Superior temporal gyrus (tissue), 1 donor: ENCODE results near the gene GDE1.

ENCODE experiments used
- DNase-seq: peaks from one replicate; pipeline ENCODE4 v3.0.0-alpha.2; 2016; ENCODE audit errors: extremely low spot score

The GDE1 gene

DNA sequence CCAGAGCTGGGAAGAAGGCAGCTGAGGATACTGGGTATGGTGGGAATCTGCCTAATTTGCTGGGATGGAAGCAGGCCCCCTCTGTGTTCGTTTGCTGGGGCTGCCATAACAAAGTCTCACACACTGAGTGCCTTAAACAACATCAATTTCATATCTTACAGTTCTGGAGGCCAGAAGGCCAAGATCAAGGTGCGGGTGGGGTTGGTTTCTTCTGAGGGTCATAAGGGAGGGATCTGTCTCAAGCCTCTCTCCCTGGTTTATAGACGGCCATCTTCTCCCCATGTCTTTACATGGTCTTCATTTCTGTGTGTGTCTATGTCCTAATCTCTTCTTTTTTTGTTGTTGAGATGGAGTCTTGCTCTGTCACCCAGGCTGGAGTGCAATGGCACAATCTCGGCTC, 35.8 kb downstream of the GDE1 start:
- no peak for DNase-seq

DNA sequence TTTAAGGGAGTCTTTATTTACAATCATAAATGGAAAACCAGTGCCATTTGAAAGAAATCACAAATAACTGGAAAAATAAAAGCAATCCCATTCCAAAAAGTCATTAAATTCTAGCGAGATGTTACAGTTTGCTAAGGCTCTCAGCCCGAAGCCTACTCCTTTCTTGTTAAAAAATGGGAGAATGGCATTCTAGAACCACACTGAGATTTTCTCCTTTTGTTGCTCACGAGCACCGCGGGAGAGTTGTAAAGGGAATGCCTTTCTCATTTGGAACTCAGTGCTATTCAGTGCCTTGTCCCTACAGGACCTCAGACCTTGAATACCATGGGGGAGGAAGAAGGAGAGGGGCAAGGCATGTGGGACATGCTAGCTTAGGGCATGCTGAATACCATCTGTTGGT, 36.3 kb downstream of the GDE1 start:
- DNase-seq, result no peak

DNA sequence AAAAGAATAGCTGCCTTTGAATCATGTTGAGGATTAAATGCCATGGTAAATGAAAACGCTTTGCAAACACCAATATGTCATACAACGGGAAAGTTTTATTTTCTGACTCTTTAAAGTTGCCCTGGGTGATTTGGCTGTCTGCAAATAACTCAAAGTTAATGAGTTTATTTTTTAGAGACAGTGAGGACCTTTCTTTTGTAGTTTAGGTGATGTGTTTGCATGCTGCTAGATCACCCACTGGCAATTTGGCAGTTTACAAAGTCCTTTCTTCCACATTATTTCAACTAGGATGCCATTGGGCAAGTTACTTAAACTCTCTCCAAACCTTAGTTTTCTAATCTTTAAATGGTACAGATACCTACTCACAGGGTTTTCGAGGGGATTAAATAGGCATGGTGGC, 37.8 kb downstream of the GDE1 start:
- no peak for DNase-seq

DNA sequence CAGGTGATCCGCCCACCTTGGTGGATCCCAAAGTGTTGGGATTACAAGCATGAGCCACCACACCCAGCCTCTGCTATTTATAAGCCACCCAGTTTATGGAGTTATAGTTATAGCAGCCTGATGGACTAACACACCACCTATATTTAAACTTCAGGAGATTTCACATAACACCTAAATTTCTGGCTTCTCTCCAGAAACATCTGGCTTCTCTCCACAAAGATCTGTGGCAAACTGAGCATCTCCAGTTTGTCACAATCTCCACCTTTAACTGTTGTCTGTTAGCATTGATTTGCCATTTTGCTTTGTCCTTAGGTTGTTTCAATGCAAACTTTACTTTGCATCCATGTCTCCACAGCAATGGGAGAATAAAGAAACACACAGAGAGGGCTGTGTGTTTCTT, 39.6 kb downstream of the GDE1 start:
- DNase-seq, result no peak

DNA sequence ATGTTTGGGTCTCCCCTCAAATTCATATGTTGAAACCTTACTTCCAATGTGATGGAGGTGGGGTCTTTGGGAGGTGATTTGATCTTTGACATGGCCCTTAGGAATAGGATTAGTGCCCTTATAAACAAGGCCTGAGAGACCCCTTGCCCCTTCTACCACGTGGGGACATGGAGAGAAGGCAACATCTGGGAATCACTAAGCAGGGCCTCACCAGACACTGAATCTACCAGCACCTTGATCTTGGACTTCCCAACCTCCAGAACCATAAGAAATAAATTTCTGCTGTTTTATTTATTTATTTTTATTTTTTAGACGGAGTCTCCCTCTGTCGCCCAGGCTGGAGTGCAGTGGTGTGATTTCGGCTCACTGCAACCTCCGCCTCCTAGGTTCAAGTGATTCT, 40.1 kb downstream of the GDE1 start:
- DNase-seq, result no peak

DNA sequence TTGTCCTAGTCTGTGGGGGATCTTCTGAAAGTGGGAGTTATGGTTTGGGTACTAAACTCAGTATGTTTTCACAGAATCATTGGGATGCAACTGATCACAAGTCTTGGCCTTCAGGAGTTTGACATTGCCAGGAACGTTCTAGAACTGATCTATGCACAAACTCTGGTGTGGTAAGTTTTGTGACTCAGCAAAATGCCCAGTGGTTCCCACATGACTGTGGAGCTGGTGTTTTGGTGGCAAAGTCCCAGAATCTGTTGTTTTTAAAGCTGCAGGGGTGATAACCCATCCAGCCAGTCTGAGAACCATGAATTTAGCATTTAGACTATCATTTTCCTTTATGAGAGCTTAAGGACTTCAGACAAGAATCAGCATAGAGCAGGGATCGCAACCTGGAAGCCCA, 40.6 kb downstream of the GDE1 start:
- DNase-seq, result no peak

DNA sequence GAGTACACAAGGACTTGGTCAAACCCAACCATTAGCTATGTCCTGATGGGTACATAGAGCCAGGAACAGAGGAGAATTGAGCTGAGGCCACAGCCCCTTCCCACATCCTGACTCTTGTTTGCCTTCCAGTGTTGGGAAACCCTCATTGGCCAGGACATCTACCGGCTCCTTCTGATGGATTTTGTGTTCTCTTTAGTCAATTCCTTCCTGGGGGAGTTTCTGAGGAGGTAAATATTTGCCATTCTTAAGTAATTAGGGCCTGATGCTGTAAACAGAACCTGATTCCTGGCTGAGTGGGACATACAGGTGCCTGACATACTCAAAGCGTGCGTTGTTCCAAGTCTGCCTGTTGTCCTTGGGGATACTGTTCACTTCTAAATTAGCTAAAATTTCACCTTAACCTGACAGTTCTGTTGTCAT, 42.6 kb downstream of the GDE1 start:
- no peak for DNase-seq

DNA sequence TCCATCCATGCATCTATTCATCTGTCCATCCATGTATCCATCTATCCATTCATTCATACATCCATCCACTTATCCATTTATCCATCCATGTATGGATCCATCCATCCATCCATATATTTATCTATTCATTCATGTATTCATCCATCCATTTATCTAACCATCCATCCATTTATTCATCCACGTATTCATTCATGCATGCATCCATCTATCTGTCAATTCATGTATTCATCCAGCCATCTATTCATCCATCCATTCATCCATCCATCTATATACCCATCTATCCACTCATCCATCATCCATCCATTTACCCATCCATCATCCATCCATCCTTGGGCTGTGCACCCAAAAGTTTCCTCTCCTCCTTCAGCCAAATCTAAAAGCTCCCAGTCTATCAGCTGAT, 43.4 kb downstream of the GDE1 start:
- no peak for DNase-seq

DNA sequence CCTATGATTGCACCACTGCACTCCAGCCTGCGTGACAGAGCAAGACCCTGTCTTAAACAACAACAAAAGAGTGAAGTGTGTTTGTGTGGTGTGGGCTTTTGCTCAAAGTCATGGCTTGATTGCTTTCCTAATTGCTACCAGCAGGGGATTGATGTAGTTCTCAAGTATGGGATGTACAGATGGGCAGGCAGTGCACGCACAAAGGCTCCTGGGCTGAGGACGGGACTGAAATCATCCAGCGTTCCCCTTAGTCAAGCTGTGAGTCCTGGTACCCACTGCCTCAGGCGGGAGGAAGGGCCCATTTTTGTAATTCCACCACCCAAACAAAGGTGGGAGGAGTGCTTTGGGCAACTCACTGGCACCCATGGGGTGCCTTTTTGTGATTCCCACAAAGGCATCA, 47.3 kb downstream of the GDE1 start:
- DNase-seq, result no peak

DNA sequence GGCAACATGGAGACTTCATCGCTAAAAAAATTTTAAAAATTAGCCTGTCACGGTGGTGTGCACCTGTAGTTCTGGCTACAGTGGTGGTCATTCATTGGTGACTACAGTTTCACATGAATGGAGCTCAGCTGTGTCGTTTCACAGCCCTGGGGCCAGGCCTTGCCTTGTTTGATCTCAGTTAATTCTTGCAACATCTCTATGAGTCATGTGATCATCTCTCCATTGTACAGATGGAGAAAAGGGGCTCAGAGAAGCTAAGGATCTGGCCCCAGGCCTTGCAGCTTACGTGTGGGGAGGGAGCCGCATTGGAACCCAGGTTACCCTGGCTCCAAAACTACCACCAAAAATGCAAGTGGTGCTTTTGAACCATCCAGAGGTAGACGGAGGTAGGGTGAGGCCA, 49.4 kb downstream of the GDE1 start:
- no peak for DNase-seq

DNA sequence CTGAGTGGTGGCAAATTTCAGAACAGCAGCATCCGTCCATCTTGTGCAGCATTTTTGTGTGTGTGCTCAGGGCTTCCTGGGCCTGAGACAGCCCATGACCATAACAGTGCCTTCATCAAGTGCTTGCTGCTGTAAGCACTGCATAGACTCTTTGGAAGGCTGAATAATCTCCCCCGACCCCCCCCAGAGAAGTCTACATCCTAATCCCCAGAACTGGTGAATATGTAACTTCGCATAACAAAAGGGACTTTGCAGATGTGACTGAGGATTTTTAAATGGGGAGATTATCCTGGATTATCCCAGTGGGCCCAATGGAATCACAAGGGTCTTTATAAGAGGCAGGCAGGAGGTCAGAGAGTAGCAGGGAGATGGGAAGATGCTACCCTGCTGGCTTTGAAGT, 53.6 kb downstream of the GDE1 start:
- no peak for DNase-seq

DNA sequence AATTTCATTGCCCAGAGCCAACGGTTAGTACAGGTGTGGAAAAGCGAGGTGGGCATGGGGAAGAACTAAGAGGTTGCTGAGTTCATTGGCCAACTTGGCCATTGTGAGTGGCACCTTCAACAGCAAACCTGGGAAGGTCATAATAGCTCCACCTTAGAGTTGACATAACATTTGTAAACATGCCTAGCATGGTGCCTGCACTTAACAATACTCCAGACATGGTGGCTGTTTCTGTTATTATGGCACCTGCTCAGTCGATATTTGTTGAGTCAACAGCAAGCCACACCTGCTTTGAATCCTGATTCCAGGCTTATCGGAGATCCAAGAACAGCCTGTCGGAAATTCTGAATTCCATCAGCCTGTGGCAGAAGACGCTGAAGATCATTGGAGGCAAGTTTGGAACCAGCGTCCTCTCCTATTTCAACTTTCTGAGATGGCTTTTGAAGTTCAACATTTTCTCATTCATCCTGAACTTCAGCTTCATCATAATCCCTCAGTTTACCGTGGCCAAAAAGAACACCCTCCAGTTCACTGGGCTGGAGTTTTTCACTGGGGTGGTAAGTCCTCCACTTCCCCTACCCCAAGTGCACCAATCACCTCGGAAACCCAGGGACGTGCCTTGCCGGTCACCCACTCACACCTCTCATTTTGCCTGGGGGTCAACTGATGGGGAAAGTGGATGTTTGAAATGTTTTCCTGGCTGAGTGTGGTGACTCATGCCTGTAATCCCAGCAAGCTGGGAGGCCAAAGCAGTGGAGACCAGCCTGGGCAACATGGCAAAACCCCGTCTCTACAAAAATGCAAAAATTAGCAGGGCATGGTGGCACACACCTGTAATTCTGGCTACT, 58.2 kb downstream of the GDE1 start:
- DNase-seq, result no peak

DNA sequence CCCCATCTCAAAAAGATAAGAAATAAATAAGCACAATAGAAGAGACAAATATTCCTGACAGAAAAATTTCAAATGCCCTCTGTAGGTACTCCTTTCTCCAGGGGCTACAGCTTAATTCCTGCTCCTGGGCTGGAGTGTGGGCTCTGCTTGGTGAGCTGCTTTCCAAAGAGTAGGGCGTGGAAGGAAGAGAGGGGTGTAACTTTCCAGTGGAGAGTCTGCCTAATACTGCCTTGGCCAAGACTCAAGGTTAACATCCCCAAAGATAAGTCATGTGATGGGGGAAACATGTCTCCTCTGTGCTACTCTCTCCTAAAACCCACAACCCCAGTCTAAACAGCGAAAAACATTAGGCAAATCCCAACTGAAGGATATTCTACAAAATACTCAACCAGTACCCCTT, 61.5 kb downstream of the GDE1 start:
- DNase-seq, result no peak

DNA sequence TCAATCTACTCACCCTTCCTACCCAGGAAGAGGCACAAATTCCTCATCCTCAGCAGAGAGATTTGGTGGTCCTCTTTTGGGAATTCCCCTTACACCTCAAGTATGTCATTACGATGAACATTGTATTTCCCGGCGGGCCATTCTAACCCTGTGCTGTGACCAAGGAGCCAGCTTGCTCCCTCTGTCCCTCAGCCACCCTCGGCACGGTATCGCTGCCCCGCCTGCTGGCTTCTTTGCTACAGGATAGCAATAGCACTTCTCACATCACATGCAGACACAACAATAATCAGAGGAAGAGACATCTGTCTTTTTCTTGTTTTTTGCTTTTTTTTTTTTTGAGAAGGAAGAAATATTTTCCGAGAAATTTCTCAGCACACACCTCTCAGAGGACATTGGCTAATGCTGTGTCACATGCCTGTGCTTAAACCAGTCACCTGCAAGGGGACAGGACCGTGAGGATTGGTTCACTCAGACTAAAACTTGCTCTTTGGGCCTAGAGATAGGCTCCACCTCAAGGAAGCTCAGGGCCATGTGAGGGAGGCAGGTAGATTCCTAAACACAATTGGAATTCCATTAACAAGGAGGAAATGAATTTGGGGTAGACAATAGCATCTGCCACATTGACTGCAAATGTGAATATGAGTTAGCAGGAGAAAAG, 63.0 kb downstream of the GDE1 start:
- DNase-seq, result no peak
